ENCODE results near the gene CTNNA1. TPM values are rescaled to one million over a fixed set of nuclear protein-coding genes. Genes with fewer than 3 reads are reported as not detected.

The CTNNA1 gene
- total and polyA plus RNA-seq, 2 of the 8 experiments (the other 6 are each of a cell fraction or from before 2014, with no cell fraction given) = 115 to 349 TPM

GRCh38 chr5:138752341-138752950 lies 779 bp upstream of the CTNNA1 start (continued):
- TF ChIP-seq RNF2 (IDR thresholded peaks at IDR 0.05; ENCODE audit: borderline replicate concordance, low read depth, low read length, missing control alignments, poor library complexity, severe bottlenecking) (no peak), RAD21 (IDR thresholded peaks at IDR 0.05 in 1 of 2, conservative IDR thresholded peaks at IDR 0.05 in 1 of 2; ENCODE audit: low read depth in 2 of 2, low read length in 2 of 2) (peak; percentile 24 to 38; a peak in 3 of 4 replicates), MAX (IDR thresholded peaks at IDR 0.05) (no peak), SUZ12 (IDR thresholded peaks at IDR 0.05; ENCODE audit: low read length) (no peak)
